ENCODE data around the gene IRF2. TPM values are rescaled to one million over a fixed set of nuclear protein-coding genes. Genes with fewer than 3 reads are reported as not detected.

The IRF2 gene
- total RNA-seq, 2 experiments from 2014 or later = 11.4 to 14.9 TPM

GRCh38 chr4:184351560-184352451 is 122.5 kb downstream of the IRF2 start:
- TF ChIP-seq, protein P1, sequence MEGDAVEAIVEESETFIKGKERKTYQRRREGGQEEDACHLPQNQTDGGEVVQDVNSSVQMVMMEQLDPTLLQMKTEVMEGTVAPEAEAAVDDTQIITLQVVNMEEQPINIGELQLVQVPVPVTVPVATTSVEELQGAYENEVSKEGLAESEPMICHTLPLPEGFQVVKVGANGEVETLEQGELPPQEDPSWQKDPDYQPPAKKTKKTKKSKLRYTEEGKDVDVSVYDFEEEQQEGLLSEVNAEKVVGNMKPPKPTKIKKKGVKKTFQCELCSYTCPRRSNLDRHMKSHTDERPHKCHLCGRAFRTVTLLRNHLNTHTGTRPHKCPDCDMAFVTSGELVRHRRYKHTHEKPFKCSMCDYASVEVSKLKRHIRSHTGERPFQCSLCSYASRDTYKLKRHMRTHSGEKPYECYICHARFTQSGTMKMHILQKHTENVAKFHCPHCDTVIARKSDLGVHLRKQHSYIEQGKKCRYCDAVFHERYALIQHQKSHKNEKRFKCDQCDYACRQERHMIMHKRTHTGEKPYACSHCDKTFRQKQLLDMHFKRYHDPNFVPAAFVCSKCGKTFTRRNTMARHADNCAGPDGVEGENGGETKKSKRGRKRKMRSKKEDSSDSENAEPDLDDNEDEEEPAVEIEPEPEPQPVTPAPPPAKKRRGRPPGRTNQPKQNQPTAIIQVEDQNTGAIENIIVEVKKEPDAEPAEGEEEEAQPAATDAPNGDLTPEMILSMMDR (IDR thresholded peaks at IDR 0.05) = no peak
- H3K4me1 ChIP-seq (ENCODE audit: insufficient read depth, low read length) = peaks cover 15% of the 10 kb centered on the region
- Mint-ChIP-seq H3K36me3 (ENCODE audit: low read depth) (no peaks in the 10 kb centered on the region), H3K4me3 (no peak overlapping the region), H3K9me3 (no peaks in the 10 kb centered on the region), H3K27ac (no peak overlapping the region), H3K4me1 (ENCODE audit: low read depth) (peaks cover 10% of the 10 kb centered on the region), H3K27me3 (peaks cover 11% of the 10 kb centered on the region)
- CTCF ChIA-PET = no interaction called here
- no peak for DNase-seq
- no peaks in the 10 kb centered on the region for H3K9me3 ChIP-seq (ENCODE audit: control insufficient read depth in 1 of 2, insufficient read depth in 1 of 2, low read length in 2 of 2)
- no peak for ATAC-seq (ENCODE audit: poor library complexity)
- intact Hi-C loops (cut with DNase I, micrococcal nuclease) = no loop called here
- H3K27me3 ChIP-seq (ENCODE audit: control insufficient read depth in 1 of 2, insufficient read depth in 2 of 2, low read length in 2 of 2) = peaks cover 0 to 9% of the 10 kb centered on the region in 2 experiments
- POLR2A ChIA-PET = interaction anchor here (1.6 kb wide), 1 partner anchor 8 kb away, joined by 4 read pairs; no protein-coding TSS in a partner anchor
- H3K4me3 ChIP-seq (ENCODE audit: low read length) = no peak overlapping the region
- no peaks in the 10 kb centered on the region for H3K36me3 ChIP-seq (ENCODE audit: insufficient read depth, low read length)
- H3K27ac ChIP-seq (ENCODE audit: low read depth in 1 of 2, low read length in 2 of 2) = no peak overlapping the region

GRCh38 chr4:184350964-184351363 is 123.4 kb downstream of the IRF2 start:
- Mint-ChIP-seq H3K36me3 (ENCODE audit: low read depth) (no peaks in the 10 kb centered on the region), H3K27me3 (peaks cover 14% of the 10 kb centered on the region), H3K4me3 (no peak overlapping the region), H3K9me3 (no peaks in the 10 kb centered on the region), H3K27ac (no peak overlapping the region), H3K4me1 (ENCODE audit: low read depth) (peaks cover 10% of the 10 kb centered on the region)
- intact Hi-C loops (cut with DNase I, micrococcal nuclease) = no loop called here
- H3K27me3 ChIP-seq (ENCODE audit: control insufficient read depth in 1 of 2, insufficient read depth in 2 of 2, low read length in 2 of 2) = peaks cover 0 to 9% of the 10 kb centered on the region in 2 experiments
- H3K4me3 ChIP-seq (ENCODE audit: low read length) = no peak overlapping the region
- no peak overlapping the region for H3K27ac ChIP-seq (ENCODE audit: low read depth in 1 of 2, low read length in 2 of 2)
- CTCF ChIA-PET = no interaction called here
- H3K4me1 ChIP-seq (ENCODE audit: insufficient read depth, low read length) = peaks cover 15% of the 10 kb centered on the region
- TF ChIP-seq, protein P1 (IDR thresholded peaks at IDR 0.05) = no peak
- no peaks in the 10 kb centered on the region for H3K36me3 ChIP-seq (ENCODE audit: insufficient read depth, low read length)
- no peaks in the 10 kb centered on the region for H3K9me3 ChIP-seq (ENCODE audit: control insufficient read depth in 1 of 2, insufficient read depth in 1 of 2, low read length in 2 of 2)
- ATAC-seq (ENCODE audit: poor library complexity) (no peak), DNase-seq (no peak)
- POLR2A ChIA-PET = no interaction called here

DNA sequence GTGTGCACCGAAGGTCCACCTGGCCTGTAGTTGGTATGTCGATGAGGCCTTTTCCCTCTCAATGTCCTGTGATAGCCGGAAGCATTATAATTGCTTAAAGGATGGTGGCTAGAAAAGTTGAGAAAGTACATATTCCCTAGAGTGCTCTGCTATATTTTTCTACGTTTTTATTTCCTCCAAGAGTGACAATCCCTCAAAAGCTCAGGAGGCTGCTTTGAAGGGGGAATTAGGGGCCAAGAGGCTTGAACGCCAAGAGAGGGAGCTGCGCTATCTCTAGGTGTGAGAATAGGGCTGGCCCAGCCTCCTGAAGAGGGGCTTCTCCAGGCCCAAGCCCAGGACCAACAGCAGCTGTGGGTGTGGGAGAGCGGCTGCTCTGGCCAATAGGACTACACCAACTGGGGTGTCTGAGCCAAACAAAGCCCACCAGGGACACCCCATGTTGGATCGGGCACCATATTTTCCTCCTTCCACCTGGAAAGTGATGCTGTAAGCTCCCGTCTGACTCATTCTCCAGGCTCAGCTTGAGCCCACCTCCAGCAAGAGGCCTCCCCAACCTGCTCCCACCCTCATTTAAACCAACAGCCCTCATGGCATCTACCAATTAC is 124.0 kb downstream of the IRF2 start:
- H3K4me1 ChIP-seq (ENCODE audit: insufficient read depth, low read length) = peaks cover 15% of the 10 kb centered on the region
- H3K27ac Mint-ChIP-seq = no peak overlapping the region
- CTCF ChIA-PET = no interaction called here
- H3K4me3 ChIP-seq (ENCODE audit: low read length) = no peak overlapping the region
- DNase-seq (no peak), ATAC-seq (ENCODE audit: poor library complexity) (no peak)
- H3K9me3 ChIP-seq (ENCODE audit: control insufficient read depth in 1 of 2, insufficient read depth in 1 of 2, low read length in 2 of 2) = no peaks in the 10 kb centered on the region
- no peaks in the 10 kb centered on the region for H3K9me3 Mint-ChIP-seq
- no peak overlapping the region for H3K4me3 Mint-ChIP-seq
- H3K27me3 ChIP-seq (ENCODE audit: control insufficient read depth in 1 of 2, insufficient read depth in 2 of 2, low read length in 2 of 2) = peaks cover 0 to 9% of the 10 kb centered on the region in 2 experiments
- no peaks in the 10 kb centered on the region for H3K36me3 ChIP-seq (ENCODE audit: insufficient read depth, low read length)
- peaks cover 9% of the 10 kb centered on the region for H3K4me1 Mint-ChIP-seq (ENCODE audit: low read depth)
- intact Hi-C loops (cut with DNase I, micrococcal nuclease) = no loop called here
- peaks cover 14% of the 10 kb centered on the region for H3K27me3 Mint-ChIP-seq
- H3K27ac ChIP-seq (ENCODE audit: low read depth in 1 of 2, low read length in 2 of 2) = no peak overlapping the region
- POLR2A ChIA-PET = no interaction called here
- no peaks in the 10 kb centered on the region for H3K36me3 Mint-ChIP-seq (ENCODE audit: low read depth)
- TF ChIP-seq, protein P1 (IDR thresholded peaks at IDR 0.05) = no peak
